GM19463 (cell line): ENCODE results near the gene TNFRSF11A.

Experiments used
- ATAC-seq: cut with Tn5 transposase; IDR thresholded peaks from one replicate; pipeline ENCODE4 v1.9.1; 2021; ENCODE audit warnings: mild to moderate bottlenecking, moderate library complexity; ENCODE audit not compliant: unreplicated experiment

TNFRSF11A gene

DNA sequence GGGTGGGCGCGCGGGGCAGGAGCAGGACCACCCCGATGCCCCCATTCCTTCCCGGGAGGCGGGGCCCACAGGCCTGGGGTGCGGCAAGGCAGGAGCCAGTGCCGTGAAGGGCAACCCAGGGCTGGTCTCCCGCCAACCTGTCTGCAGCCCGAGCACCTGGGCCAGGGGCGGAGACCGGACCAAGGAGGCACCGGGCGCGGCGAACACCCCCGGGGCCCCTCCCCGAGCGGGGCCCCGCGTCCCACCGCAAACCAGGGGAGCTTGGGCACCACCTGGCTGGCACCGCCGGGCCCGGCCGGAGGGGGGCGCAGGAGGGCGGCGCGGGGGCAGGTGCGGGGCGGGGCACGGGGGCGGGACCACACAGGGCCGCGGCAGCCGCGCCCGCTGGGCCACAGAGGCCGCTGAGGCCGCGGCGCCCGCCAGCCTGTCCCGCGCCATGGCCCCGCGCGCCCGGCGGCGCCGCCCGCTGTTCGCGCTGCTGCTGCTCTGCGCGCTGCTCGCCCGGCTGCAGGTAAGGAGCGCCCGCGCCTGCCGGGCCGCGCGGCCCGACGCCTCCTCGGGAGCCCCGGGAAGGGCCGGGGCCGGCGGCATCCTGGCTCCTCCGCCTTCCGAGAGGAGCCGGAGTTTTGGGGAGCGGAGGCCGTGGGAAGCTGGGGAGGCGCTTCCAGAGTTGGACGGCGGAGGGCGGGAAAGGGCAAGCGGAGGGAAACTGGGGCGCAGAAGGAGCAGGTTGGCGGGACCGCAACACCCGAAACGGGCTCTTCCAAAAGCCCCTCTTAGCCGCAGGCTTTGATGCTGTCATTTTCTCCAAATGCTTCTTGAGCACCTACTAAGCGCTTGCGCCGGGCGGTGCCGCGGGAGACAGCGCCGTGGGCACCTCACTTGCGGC lies at the start of gene TNFRSF11A:
TSS of gene TNFRSF11A (plus strand) at position 394 of the 889 bp plus-strand sequence. CDS start at position 437, 43 bp downstream.
- peak; percentile 56 for ATAC-seq

DNA sequence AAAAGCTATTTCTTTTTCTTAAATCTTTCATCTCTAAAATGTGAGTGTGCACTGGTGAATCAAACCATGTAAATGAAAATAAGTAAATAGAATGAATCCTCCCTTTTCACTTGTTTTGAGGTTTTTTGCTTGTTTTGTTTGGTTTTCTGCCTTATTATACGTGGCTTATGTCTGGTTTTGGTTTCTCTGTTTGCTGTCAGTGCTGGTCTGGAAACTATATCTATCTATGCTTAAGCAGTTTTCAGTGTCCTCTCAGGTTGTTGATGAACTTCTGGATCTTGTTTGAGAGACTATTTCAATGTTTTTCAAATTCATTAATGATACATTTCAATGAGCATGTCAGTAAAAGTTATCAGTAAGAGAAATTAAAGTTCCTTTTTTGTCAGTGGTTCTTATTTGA lies 48.1 kb upstream of the TNFRSF11A start:
- no peak for ATAC-seq

DNA sequence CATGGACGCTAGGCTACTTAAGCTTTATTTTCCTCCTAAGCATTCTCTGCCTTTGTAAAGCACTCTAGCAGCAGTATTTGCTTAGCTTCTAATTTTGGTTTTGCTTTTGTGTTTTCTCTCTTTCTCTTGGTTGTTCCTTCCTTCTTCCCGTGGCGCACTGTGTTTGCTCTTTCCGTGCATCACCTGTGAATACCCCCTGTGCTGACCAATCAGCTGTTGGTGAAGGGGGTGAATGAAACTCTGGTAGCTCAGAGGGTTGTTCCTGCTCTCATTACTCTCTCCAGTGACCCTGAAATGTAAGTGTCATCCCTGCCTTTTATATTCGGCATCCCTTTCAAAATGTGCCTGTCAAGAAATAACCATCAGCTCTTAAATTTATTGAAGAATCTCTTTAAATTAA lies 45.5 kb upstream of the TNFRSF11A start:
- ATAC-seq = no peak

DNA sequence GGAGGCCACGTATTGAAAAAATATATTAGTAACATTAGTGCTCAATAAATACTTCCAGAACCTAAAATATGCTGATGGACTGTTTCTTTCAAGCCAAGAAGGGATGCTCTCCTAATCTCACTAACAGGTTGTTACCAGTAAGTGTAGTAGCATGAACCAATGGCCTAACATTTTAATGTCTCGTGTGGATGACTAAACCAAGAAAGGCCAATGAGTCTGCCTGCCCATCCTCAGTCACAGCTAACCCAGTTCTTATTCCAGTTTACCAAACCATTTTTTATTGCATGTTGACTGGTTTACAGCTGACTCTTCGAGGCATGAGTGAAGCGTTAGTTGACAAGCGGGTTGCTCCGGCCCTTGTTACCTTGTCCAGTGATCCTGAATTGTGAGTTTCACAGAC lies 45.1 kb upstream of the TNFRSF11A start:
- ATAC-seq = no peak

- no peak for ATAC-seq
These were observed 44.3 kb upstream of the TNFRSF11A start for GRCh38 chr18:62280786-62281185.

- no peak for ATAC-seq
These were observed 43.4 kb upstream of the TNFRSF11A start for GRCh38 chr18:62281684-62282083.

GRCh38 chr18:62282188-62282629 lies 42.9 kb upstream of the TNFRSF11A start:
- ATAC-seq = no peak

- ATAC-seq = no peak
These were observed 40.5 kb upstream of the TNFRSF11A start for GRCh38 chr18:62284637-62285036.

DNA sequence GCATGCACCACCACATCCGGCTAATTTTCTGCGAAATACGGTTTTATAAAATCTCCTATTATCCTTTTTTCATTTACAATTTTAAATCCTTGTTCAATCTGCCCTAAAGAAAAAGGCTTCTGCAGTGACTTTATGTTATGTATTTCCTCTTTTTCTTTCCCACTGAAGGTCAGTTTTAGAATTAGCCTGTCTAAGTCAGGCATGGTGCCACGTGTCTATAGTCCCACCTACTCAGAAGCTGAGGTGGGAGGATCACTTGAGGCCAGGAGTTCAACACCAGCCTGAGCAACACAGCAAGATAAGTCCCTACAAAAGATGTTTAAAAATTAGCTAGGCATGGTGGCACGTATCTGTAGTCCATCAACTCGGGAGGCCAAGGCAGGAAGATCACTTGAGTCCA lies 39.8 kb upstream of the TNFRSF11A start:
- no peak for ATAC-seq

- peak; percentile 52 for ATAC-seq
These were observed 37.1 kb upstream of the TNFRSF11A start for GRCh38 chr18:62287781-62288664.

DNA sequence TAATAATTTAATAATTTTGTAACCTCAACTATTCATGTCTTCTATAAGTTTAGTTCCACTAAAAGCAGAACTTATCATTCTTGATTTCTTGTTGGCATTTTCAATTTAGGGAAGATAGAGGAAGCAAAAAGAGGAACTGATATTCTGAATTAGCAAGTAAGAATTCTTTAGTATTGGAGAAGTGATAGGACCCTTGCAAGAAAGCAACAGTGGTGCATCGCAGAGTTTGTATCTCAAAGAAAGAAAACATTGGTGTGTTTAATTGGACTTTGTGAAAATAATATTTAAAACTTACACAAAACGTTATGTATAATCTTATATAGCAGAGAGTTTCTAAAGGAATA lies 36.5 kb upstream of the TNFRSF11A start:
- peak; percentile 38 for ATAC-seq

DNA sequence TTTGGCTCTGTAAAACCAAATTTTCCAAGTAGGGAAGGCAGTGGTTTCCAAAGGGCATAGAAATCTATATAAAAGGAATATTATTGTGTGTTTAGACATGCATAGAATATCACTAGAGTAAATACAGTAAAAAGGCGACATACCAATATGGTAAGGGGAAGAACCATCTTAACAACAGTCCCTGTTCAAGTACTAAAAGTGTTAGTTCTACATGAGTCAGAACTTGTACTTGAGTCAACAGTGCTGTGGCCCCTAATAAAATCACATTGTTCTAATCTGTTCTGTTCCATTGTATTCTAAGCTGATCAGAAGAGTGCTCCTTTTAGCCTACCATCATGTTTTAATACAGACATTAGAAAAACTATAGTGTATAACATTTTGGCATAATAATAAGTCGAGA lies 36.1 kb upstream of the TNFRSF11A start:
- ATAC-seq = peak; percentile 59

GRCh38 chr18:62294073-62294472 lies 31.0 kb upstream of the TNFRSF11A start:
- no peak for ATAC-seq

GRCh38 chr18:62300359-62300963 lies 24.6 kb upstream of the TNFRSF11A start:
- no peak for ATAC-seq

DNA sequence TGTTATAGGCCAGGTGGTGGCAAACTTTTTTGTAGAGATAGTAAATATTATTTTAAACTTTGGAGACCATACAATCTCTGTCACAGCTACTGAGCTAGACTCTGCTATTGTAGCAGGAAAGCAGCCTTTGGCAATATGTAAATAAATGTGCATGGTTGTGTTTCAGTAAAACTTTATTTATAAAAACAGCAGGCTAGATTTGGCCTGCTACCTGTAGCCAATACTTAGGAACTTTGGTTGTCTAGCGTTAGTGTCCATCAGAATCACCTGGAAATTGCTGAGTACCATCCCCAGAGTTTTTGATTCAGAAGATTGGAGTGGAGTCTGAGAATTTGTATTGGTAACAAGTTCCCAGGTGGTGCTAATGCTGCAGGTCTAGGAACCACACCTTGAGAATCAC lies 23.8 kb upstream of the TNFRSF11A start:
- no peak for ATAC-seq

- ATAC-seq = no peak
These were observed 12.3 kb upstream of the TNFRSF11A start for GRCh38 chr18:62312851-62313250.

DNA sequence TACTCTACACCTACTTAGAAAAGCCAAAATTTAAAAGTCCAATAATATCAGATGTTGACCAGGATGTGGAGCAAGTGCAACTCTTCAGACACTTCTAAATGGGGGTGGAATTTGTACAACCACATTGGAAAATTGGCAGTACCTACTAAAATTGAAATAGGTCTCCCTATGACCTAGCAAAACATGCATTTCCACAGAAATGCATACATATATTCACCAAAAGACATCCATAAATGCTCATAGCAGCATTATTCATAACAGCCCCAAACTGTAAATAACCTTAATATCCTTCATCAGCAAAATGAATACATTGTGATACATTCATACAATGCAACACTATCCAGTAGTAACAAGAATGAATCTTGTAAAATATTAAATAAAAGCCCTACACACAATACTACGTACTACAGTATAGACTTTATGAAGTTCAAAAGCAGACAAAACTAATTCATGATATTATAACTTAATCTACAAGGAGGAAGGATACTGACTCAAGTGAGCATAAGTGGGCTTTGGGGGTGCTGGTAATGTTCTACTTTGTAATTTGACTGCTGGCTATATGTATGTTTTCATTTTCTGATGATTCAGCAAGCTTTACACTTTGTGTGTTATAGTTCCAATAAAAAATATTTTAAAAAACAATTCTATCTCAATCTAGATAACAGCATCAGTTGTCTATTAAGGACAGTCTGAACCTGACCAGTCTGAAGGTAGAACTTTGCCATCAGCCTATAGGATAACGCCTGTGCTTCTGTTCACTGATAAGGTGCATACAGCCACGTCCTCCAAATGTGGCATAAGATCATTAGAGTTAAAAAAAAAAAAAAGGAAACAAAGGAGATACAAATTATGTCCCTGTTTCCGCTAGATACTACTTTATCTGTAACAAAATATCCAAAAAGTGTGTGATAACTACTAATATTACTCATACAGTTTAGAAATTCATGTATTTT lies 6.6 kb upstream of the TNFRSF11A start:
- ATAC-seq = no peak

GRCh38 chr18:62321201-62321600 lies 3.9 kb upstream of the TNFRSF11A start:
- no peak for ATAC-seq

GRCh38 chr18:62323483-62324180 lies 1.5 kb upstream of the TNFRSF11A start:
- ATAC-seq = no peak
